K562 (cell line): Measurements from ENCODE around the gene ERI2. TPM values are rescaled to one million over a fixed set of nuclear protein-coding genes. Genes with fewer than 3 reads are reported as not detected.
A peak's percentile ranks its signal among the peaks of the same experiment; 100 is the strongest.

ENCODE experiments used
- ERF ChIP-seq: fragments of 450-650 bp; formaldehyde crosslinking; IDR thresholded peaks from 2 replicates; pipeline ENCODE4 v1.4.0; 2020; ENCODE audit warnings: mild to moderate bottlenecking, mixed read lengths
- FIP1L1 ChIP-seq: fragments of 200-400 bp; formaldehyde crosslinking; IDR thresholded peaks from 2 replicates; pipeline ENCODE4 v1.6.1; 2018; ENCODE audit warnings: mild to moderate bottlenecking, low read depth, low read length; ENCODE audit not compliant: poor library complexity, severe bottlenecking
- KDM2B ChIP-seq: fragments of 250-450 bp; sonication (Bioruptor Pico); IDR thresholded peaks from 2 replicates; pipeline ENCODE4 v1.8.0; 2021; ENCODE audit warnings: mild to moderate bottlenecking, moderate library complexity
- MGA ChIP-seq: fragments of 450-650 bp; IDR thresholded peaks from 2 replicates; pipeline ENCODE4 v1.6.1; 2016; ENCODE audit warnings: mild to moderate bottlenecking, moderate library complexity
- NCOA2 ChIP-seq, 2 experiments: fragments of 450-650 bp; IDR thresholded peaks; 2 replicates each; pipeline ENCODE4 v1.6.1; 2018; ENCODE audit warnings: mild to moderate bottlenecking in 2 of 2, moderate library complexity in 1 of 2; ENCODE audit not compliant: partially characterized antibody in 2 of 2
- NFIC ChIP-seq: fragments of 450-650 bp; IDR thresholded peaks from 2 replicates; pipeline ENCODE4 v1.6.1; 2017; ENCODE audit warnings: mild to moderate bottlenecking, inconsistent platforms
- PHF8 ChIP-seq: fragments of 200-600 bp; sonication (generic); IDR thresholded peaks from 2 replicates; pipeline ENCODE4 v1.6.1; 2012; ENCODE audit warnings: mixed run types, mild to moderate bottlenecking, inconsistent platforms, low read length, moderate library complexity, borderline replicate concordance
- RFX7 ChIP-seq: fragments of 250-450 bp; sonication (Bioruptor Pico); IDR thresholded peaks from 2 replicates; pipeline ENCODE4 v1.5.1; 2021; ENCODE audit warnings: mild to moderate bottlenecking
- THRA ChIP-seq: fragments of 450-650 bp; IDR thresholded peaks from 2 replicates; pipeline ENCODE4 v1.6.1; 2017; ENCODE audit warnings: mild to moderate bottlenecking, moderate library complexity
- USF2 ChIP-seq: sonication (generic); formaldehyde crosslinking; IDR thresholded peaks from 2 replicates; pipeline ENCODE4 v1.5.0; 2020; ENCODE audit warnings: missing genetic modification reagents
- ZBTB2 ChIP-seq: fragments of 450-650 bp; IDR thresholded peaks from 2 replicates; pipeline ENCODE4 v1.6.1; 2016; ENCODE audit warnings: antibody characterized with exemption
- ZNF830 ChIP-seq: fragments of 250-450 bp; sonication (Bioruptor Pico); IDR thresholded peaks from 2 replicates; pipeline ENCODE4 v1.5.0; 2021; ENCODE audit warnings: mild to moderate bottlenecking
- polyA plus RNA-seq, 8 experiments: library from polyadenylated mRNA; depleted of rRNA in 4 of 8; stranded (reverse) in 5 of 8; unstranded in 3 of 8; fragments of >200 nt; fragmentation: Nextera tagmentation in 2 of 8; fragmentation: Illumina TruSeq in 1 of 8; extraction: Ambion mirVana in 2 of 8; extraction: Trizol in 1 of 8; gene quantifications; 2 replicates each; pipeline versions ENCODE4 v1.2.1 to v1.2.3, GENCODE V29; 2011 to 2014; ENCODE audit warnings: inconsistent platforms in 1 of 8, missing spikeins in 1 of 8
- total RNA-seq, 7 experiments: library from RNA; depleted of rRNA in 6 of 7; stranded (reverse); fragments of >200 nt in 6 of 7; fragmentation: Illumina TruSeq in 2 of 7; extraction: Trizol in 2 of 7; gene quantifications; 2 replicates each; pipeline versions ENCODE4 v1.2.1 to v1.2.3, GENCODE V29; 2011 to 2021; ENCODE audit warnings: low replicate concordance in 1 of 7

ERI2 gene
- total and polyA plus RNA-seq, 9 of the 15 experiments (the other 6 are each of a cell fraction or from before 2014, with no cell fraction given): 23.3 to 57.0 (median 48.1) TPM

GRCh38 chr16:20826039-20826566 is 19.8 kb upstream of the ERI2 start (continued):
- no peak for TF ChIP-seq USF2
- peak; percentile 21; the same call in 1 of the 2 replicates for TF ChIP-seq MGA
- TF ChIP-seq NCOA2 (IDR thresholded peaks at IDR 0.05; ENCODE audit: partially characterized antibody in 2 of 2): peak in 1 of 2 experiments; percentile 78
- no peak for TF ChIP-seq RFX7 (CRISPR knock-in tag)
- no peak for TF ChIP-seq KDM2B (CRISPR knock-in tag)
- TF ChIP-seq PHF8: no peak
- TF ChIP-seq THRA: no peak
- TF ChIP-seq ZBTB2: no peak; the same call in 1 of the 2 replicates
- TF ChIP-seq ZNF830 (CRISPR knock-in tag): no peak
- peak; percentile 81 for TF ChIP-seq NFIC
- no peak for TF ChIP-seq ERF
- no peak for TF ChIP-seq FIP1L1
